MM.1S (cell line): ENCODE results near the gene ANXA4.

ENCODE experiments used
- EZH2phosphoT487 ChIP-seq: fragments of 300-600 bp; sonication (generic); IDR thresholded peaks from 2 replicates; pipeline ENCODE4 v1.6.1; 2018; ENCODE audit warnings: antibody characterized with exemption, low read length
- TF ChIP-seq, protein P1 (sequence below): fragments of 300-600 bp; sonication (generic); IDR thresholded peaks from 2 replicates; pipeline ENCODE4 v1.5.1; 2016; ENCODE audit warnings: antibody characterized with exemption, low read length, mixed read lengths

DNA sequence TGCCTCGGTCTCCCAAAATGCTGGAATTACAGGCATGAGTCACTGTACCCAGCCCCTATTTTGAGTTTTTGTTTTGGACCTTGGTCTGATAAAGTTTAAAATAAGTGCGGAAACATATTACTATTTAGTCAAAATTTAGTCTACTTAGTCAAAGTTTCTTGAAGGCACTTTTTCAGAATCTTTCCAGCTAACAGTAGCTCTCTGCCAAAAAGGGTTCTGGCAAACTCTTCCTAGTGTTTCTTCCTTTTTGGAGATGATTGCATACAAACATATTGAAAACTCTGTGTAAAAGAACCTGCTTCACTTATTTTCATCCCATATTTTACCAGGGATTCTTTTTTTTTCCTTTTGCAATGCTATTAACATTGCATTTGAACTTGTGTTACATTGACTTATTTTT is 116.3 kb downstream of the ANXA4 start:
- TF ChIP-seq, protein P1, sequence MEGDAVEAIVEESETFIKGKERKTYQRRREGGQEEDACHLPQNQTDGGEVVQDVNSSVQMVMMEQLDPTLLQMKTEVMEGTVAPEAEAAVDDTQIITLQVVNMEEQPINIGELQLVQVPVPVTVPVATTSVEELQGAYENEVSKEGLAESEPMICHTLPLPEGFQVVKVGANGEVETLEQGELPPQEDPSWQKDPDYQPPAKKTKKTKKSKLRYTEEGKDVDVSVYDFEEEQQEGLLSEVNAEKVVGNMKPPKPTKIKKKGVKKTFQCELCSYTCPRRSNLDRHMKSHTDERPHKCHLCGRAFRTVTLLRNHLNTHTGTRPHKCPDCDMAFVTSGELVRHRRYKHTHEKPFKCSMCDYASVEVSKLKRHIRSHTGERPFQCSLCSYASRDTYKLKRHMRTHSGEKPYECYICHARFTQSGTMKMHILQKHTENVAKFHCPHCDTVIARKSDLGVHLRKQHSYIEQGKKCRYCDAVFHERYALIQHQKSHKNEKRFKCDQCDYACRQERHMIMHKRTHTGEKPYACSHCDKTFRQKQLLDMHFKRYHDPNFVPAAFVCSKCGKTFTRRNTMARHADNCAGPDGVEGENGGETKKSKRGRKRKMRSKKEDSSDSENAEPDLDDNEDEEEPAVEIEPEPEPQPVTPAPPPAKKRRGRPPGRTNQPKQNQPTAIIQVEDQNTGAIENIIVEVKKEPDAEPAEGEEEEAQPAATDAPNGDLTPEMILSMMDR: no peak
- TF ChIP-seq EZH2phosphoT487: no peak
